Measurements from ENCODE around the gene METTL13. TPM values are rescaled to one million over a fixed set of nuclear protein-coding genes. Genes with fewer than 3 reads are reported as not detected.

The METTL13 gene
- total and polyA plus RNA-seq, 8 donors: 1.8 to 101 (median 14.4) TPM

DNA sequence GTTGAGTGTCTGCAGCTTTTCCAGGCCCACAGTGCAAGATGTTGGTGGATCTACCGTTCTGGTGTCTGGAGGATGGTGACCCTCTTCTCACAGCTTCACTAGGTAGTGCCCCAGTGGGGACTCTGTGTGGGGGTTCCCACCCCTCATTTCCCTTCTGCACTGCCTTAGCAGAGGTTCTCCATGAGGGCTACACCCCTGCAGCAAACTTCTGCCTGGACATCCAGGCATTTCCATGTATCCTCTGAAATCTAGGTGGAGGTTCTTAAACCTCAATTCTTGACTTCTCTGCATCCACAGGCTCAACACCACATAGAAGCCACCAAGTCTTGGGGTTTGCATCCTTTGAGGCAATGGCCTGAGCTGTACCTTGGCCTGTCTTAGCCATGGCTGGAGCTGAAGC is 45.5 kb downstream of the METTL13 start:
- DNase-seq: no peak
- Histone ChIP-seq H3K4me3 (no peak overlapping the region), H3K27ac (no peak overlapping the region), H3K36me3 (no peaks in the 10 kb centered on the region), H3K4me1 (no peaks in the 10 kb centered on the region), H3K9me3 (peaks cover 10 to 20% (median 15%) of the 10 kb centered on the region in 4 donors), H3K27me3 (no peaks in the 10 kb centered on the region)
- intact Hi-C loops (cut with DNase I; ENCODE audit: low total_unique reads): loop anchor here (10.0 kb wide), 1 partner anchor 148 kb away; no protein-coding TSS in a partner anchor
- 0 to 95% (median 75%) methylated on average over 1 of the region's 1 CpG for WGBS, 5 donors
- TF ChIP-seq POLR2AphosphoS5 (IDR thresholded peaks at IDR 0.05) (no peak), POLR2A (IDR thresholded peaks at IDR 0.05) (no peak), CTCF (IDR thresholded peaks at IDR 0.05) (no peak), EP300 (IDR thresholded peaks at IDR 0.05) (no peak)

GRCh38 chr1:171828794-171829193 is 47.3 kb downstream of the METTL13 start:
- DNase-seq: no peak
- Histone ChIP-seq H3K27ac (no peak overlapping the region), H3K27me3 (no peaks in the 10 kb centered on the region), H3K4me3 (no peak overlapping the region), H3K4me1 (no peaks in the 10 kb centered on the region), H3K9me3 (peaks cover 10 to 20% (median 15%) of the 10 kb centered on the region in 4 donors), H3K36me3 (no peaks in the 10 kb centered on the region)
- intact Hi-C loops (cut with DNase I; ENCODE audit: low total_unique reads): loop anchor here (10.0 kb wide), 1 partner anchor 146 kb away; no protein-coding TSS in a partner anchor
- TF ChIP-seq POLR2A (IDR thresholded peaks at IDR 0.05) (no peak), CTCF (IDR thresholded peaks at IDR 0.05) (no peak), EP300 (IDR thresholded peaks at IDR 0.05) (no peak), POLR2AphosphoS5 (IDR thresholded peaks at IDR 0.05) (no peak)
- 89 to 94% (median 92%) methylated on average over 11 of the region's 11 CpGs for WGBS, 5 donors

DNA sequence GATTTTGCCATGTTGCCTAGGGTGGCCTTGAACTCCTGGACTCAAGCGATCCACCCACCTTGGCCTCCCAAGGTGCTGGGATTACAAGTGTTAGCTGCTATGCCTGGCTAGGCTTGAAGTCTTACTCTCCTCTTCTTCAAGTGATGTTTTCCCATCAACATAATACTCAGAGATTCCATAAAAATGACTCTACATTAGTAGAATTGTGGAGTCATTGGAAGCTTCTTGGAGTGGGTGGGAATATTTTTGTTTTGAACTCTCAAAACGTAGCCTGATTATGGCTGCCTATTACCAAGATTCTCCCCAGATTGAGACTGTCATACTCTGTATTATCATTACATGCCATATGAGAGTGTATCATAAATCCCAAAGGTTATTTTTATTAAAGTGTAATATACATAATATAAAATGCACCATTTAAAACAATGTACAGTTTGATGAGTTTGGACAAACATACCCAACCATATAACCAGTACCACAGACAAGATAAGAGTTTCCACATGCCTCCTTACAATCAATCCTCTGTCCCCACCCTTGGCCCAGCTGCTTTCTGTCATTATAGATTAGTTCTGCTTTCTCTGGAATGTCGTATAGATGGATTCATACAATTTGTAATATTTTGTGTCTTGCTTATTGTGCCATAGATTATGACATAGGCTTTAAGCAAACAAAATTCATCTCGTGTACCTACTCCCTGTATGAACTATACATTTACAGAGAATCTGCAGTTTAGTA is 51.8 kb downstream of the METTL13 start:
- no peaks in the 10 kb centered on the region for H3K27me3 ChIP-seq
- no peaks in the 10 kb centered on the region for H3K4me1 ChIP-seq
- no peak for TF ChIP-seq POLR2AphosphoS5 (IDR thresholded peaks at IDR 0.05)
- no peak for TF ChIP-seq EP300 (IDR thresholded peaks at IDR 0.05)
- no peak for TF ChIP-seq CTCF (IDR thresholded peaks at IDR 0.05)
- TF ChIP-seq POLR2A (IDR thresholded peaks at IDR 0.05): no peak
- H3K9me3 ChIP-seq: no peaks in the 10 kb centered on the region
- 50 to 89% (median 67%) methylated on average over 4 of the region's 4 CpGs for WGBS, 5 donors
- H3K4me3 ChIP-seq: no peak overlapping the region
- H3K27ac ChIP-seq: no peak overlapping the region
- H3K36me3 ChIP-seq: no peaks in the 10 kb centered on the region
- intact Hi-C loops (cut with DNase I; ENCODE audit: low total_unique reads): no loop called here
- DNase-seq: no peak

GRCh38 chr1:171834821-171835220 is 53.4 kb downstream of the METTL13 start:
- Histone ChIP-seq H3K27me3 (no peaks in the 10 kb centered on the region), H3K4me1 (no peaks in the 10 kb centered on the region), H3K36me3 (no peaks in the 10 kb centered on the region), H3K9me3 (no peaks in the 10 kb centered on the region), H3K4me3 (no peak overlapping the region), H3K27ac (no peak overlapping the region)
- no peak for DNase-seq
- no peak for TF ChIP-seq POLR2A (IDR thresholded peaks at IDR 0.05)
- no peak for TF ChIP-seq CTCF (IDR thresholded peaks at IDR 0.05)
- no peak for TF ChIP-seq EP300 (IDR thresholded peaks at IDR 0.05)
- no peak for TF ChIP-seq POLR2AphosphoS5 (IDR thresholded peaks at IDR 0.05)
- intact Hi-C loops (cut with DNase I; ENCODE audit: low total_unique reads): no loop called here
- 95 to 100% (median 96%) methylated on average over 2 of the region's 2 CpGs for WGBS, 5 donors

All from stomach (tissue), 9 donors.